K562 (cell line): ENCODE data around the gene NDUFAB1. TPM values are rescaled to one million over a fixed set of nuclear protein-coding genes. Genes with fewer than 3 reads are reported as not detected.

Experiments
- BRF1 ChIP-seq: IDR thresholded peaks from 3 replicates; pipeline ENCODE4 v1.6.1; 2011; ENCODE audit warnings: borderline replicate concordance, mild to moderate bottlenecking; ENCODE audit not compliant: insufficient read length; ENCODE audit errors: extremely low read depth
- CBX1 ChIP-seq: sonication (generic); IDR thresholded peaks from 2 replicates; pipeline ENCODE4 v1.6.1; 2016; ENCODE audit warnings: antibody characterized with exemption, low read depth, mild to moderate bottlenecking
- ILK ChIP-seq: fragments of 450-650 bp; IDR thresholded peaks from 2 replicates; pipeline ENCODE4 v1.6.1; 2016; ENCODE audit warnings: missing genetic modification characterization, low read depth, mild to moderate bottlenecking, missing compliant biosample characterization, moderate library complexity, borderline replicate concordance
- LEF1 ChIP-seq: fragments of 450-650 bp; IDR thresholded peaks from 2 replicates; pipeline ENCODE4 v1.6.1; 2016; ENCODE audit warnings: mild to moderate bottlenecking
- MCM7 ChIP-seq, 2 experiments: fragments of 450-650 bp; IDR thresholded peaks; 2 replicates each; pipeline ENCODE4 v1.6.1; 2016 to 2018
- MEIS2 ChIP-seq: fragments of 450-650 bp; IDR thresholded peaks from 2 replicates; pipeline ENCODE4 v1.6.1; 2014; ENCODE audit warnings: mild to moderate bottlenecking; ENCODE audit not compliant: partially characterized antibody
- ZBTB11 ChIP-seq, 3 experiments: fragments of 200-800 bp in 1 of 3; fragments of 250-450 bp in 1 of 3; fragments of 450-650 bp in 1 of 3; sonication (Bioruptor Pico) in 1 of 3; sonication (Bioruptor generic) in 1 of 3; formaldehyde crosslinking in 1 of 3; IDR thresholded peaks; 2 replicates each; pipeline versions ENCODE4 v1.6.1 to v1.8.0; 2016 to 2022; ENCODE audit warnings: mild to moderate bottlenecking in 2 of 3, missing genetic modification characterization in 2 of 3, missing compliant biosample characterization in 1 of 3, moderate library complexity in 1 of 3
- ZNF140 ChIP-seq: fragments of 250-450 bp; sonication (Bioruptor Pico); IDR thresholded peaks from 2 replicates; pipeline ENCODE4 v1.8.0; 2021; ENCODE audit warnings: moderate library complexity, mild to moderate bottlenecking, inconsistent platforms
- ZNF408 ChIP-seq: fragments of 250-450 bp; sonication (Bioruptor Pico); IDR thresholded peaks from 2 replicates; pipeline ENCODE4 v1.4.0; 2020; ENCODE audit warnings: low read depth, mild to moderate bottlenecking, moderate library complexity
- polyA plus RNA-seq, 8 experiments: library from polyadenylated mRNA; depleted of rRNA in 4 of 8; stranded (reverse) in 5 of 8; unstranded in 3 of 8; fragments of >200 nt; fragmentation: Nextera tagmentation in 2 of 8; fragmentation: Illumina TruSeq in 1 of 8; extraction: Ambion mirVana in 2 of 8; extraction: Trizol in 1 of 8; gene quantifications; 2 replicates each; pipeline versions ENCODE4 v1.2.1 to v1.2.3, GENCODE V29; 2011 to 2014; ENCODE audit warnings: inconsistent platforms in 1 of 8, missing spikeins in 1 of 8
- total RNA-seq, 7 experiments: library from RNA; depleted of rRNA in 6 of 7; stranded (reverse); fragments of >200 nt in 6 of 7; fragmentation: Illumina TruSeq in 2 of 7; extraction: Trizol in 2 of 7; gene quantifications; 2 replicates each; pipeline versions ENCODE4 v1.2.1 to v1.2.3, GENCODE V29; 2011 to 2021; ENCODE audit warnings: low replicate concordance in 1 of 7
- TF ChIP-seq, protein P1 (sequence below): sonication (generic); formaldehyde crosslinking; IDR thresholded peaks from 2 replicates; pipeline ENCODE4 v1.8.1; 2023; ENCODE audit warnings: mild to moderate bottlenecking, missing genetic modification reagents
- TF ChIP-seq, protein P2 (sequence below): fragments of 250-450 bp; sonication (Bioruptor Pico); IDR thresholded peaks from 2 replicates; pipeline ENCODE4 v1.9.0; 2021; ENCODE audit warnings: mild to moderate bottlenecking, inconsistent platforms

The NDUFAB1 gene
- total and polyA plus RNA-seq, 9 of the 15 experiments (the other 6 are each of a cell fraction or from before 2014, with no cell fraction given) = 123 to 481 (median 238) TPM

DNA sequence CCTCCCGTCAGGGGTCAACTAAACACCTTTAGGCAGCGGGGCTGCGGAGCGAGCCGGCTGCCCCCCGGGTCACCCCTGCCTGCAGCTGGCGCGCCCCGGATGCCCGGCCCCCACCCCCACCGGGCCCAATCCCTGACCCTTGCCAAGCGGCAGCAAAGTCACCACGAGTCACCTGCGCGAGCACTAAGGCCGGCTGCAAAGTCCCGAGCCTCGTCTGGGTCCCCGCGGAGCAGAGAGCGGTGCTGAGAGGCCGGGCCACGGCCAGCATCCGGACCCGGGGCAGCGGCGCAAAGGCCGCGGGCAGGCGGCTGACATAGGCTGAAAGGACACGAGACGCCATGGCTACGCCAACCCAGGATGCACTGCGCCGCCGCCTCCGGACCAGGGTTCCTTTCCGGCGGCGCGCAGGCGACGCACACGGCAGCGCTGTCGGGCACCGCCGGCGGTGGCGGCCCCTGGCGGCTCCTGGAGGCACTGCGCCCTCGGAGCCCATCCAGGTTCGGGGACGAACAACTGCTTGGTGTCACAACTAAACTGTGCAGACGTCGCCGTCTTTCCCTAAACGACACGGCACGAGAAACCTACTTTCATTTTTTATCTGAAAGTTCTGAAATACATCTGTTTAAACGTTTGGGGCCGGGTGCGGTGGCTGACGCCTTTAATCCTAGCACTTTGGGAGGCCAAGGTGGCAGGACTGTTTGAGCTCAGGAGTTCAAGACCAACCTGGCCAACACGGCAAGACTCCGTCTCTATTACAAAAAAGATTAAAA is at the start of gene NDUFAB1 (continued):
- TF ChIP-seq CBX1 = peak; percentile 76
- TF ChIP-seq ILK (tag) = no peak
- TF ChIP-seq BRF1 = no peak
- no peak for TF ChIP-seq ZNF140 (CRISPR knock-in tag)
- no peak for TF ChIP-seq ZNF408 (CRISPR knock-in tag)
- TF ChIP-seq, protein P1, sequence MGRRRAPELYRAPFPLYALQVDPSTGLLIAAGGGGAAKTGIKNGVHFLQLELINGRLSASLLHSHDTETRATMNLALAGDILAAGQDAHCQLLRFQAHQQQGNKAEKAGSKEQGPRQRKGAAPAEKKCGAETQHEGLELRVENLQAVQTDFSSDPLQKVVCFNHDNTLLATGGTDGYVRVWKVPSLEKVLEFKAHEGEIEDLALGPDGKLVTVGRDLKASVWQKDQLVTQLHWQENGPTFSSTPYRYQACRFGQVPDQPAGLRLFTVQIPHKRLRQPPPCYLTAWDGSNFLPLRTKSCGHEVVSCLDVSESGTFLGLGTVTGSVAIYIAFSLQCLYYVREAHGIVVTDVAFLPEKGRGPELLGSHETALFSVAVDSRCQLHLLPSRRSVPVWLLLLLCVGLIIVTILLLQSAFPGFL = 0 out of 2 replicates have a peak, but pooled peaks have one; percentile 74
- TF ChIP-seq, protein P2, sequence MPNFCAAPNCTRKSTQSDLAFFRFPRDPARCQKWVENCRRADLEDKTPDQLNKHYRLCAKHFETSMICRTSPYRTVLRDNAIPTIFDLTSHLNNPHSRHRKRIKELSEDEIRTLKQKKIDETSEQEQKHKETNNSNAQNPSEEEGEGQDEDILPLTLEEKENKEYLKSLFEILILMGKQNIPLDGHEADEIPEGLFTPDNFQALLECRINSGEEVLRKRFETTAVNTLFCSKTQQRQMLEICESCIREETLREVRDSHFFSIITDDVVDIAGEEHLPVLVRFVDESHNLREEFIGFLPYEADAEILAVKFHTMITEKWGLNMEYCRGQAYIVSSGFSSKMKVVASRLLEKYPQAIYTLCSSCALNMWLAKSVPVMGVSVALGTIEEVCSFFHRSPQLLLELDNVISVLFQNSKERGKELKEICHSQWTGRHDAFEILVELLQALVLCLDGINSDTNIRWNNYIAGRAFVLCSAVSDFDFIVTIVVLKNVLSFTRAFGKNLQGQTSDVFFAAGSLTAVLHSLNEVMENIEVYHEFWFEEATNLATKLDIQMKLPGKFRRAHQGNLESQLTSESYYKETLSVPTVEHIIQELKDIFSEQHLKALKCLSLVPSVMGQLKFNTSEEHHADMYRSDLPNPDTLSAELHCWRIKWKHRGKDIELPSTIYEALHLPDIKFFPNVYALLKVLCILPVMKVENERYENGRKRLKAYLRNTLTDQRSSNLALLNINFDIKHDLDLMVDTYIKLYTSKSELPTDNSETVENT (CRISPR knock-in tag) = peak; percentile 98
- TF ChIP-seq ZBTB11 (CRISPR knock-in tag; IDR thresholded peaks at IDR 0.05) = peak in 1 of 3 experiments; percentile 75; a peak in 1 of 6 replicates
- no peak for TF ChIP-seq MCM7 (IDR thresholded peaks at IDR 0.05)
- no peak for TF ChIP-seq LEF1
- TF ChIP-seq MEIS2 = peak; percentile 47
